Astrocyte (in vitro differentiated cells and primary cell): Measurements from ENCODE around the gene KIAA0408.

ENCODE experiments used
- CTCF ChIP-seq: IDR thresholded peaks from 2 replicates; pipeline ENCODE4 v1.5.1; 2011; ENCODE audit warnings: low read depth, mild to moderate bottlenecking, inconsistent platforms, low read length, moderate library complexity; ENCODE audit not compliant: insufficient read depth
- EZH2 ChIP-seq: IDR thresholded peaks from 2 replicates; pipeline ENCODE4 v1.6.1; 2012; ENCODE audit warnings: mild to moderate bottlenecking, low read length, inconsistent platforms; ENCODE audit not compliant: insufficient read depth

GRCh38 chr6:127486934-127487333 lies 27.7 kb upstream of the KIAA0408 start:
- TF ChIP-seq EZH2 (no peak), CTCF (no peak)
